Neutrophil (primary cell): ENCODE results near the gene GRIK2.

ENCODE experiments used
- H3K27ac ChIP-seq: fragments of 200-600 bp; sonication (generic); 2 replicates; pipeline ENCODE4 v1.5.1; 2016; ENCODE audit warnings: mild to moderate bottlenecking, moderate library complexity
- H3K27me3 ChIP-seq: fragments of 200-600 bp; sonication (generic); 2 replicates; pipeline ENCODE4 v1.6.0; 2016; ENCODE audit warnings: mild to moderate bottlenecking
- H3K36me3 ChIP-seq: fragments of 200-600 bp; sonication (generic); 2 replicates; pipeline ENCODE4 v1.5.1; 2017
- H3K4me1 ChIP-seq, 2 experiments: fragments of 200-600 bp in 1 of 2; sonication (generic) in 1 of 2; 1 replicate in 1 of 2; 2 replicates in 1 of 2; pipeline versions ENCODE4 v1.5.1 to v1.6.1; 2013 to 2016; ENCODE audit warnings: low read depth in 1 of 2, low read length in 1 of 2, mild to moderate bottlenecking in 1 of 2, moderate library complexity in 1 of 2; ENCODE audit not compliant: control insufficient read depth in 1 of 2, insufficient read depth in 1 of 2
- H3K4me3 ChIP-seq, 2 experiments: fragments of 200-600 bp in 1 of 2; sonication (generic) in 1 of 2; 1 replicate in 1 of 2; 2 replicates in 1 of 2; pipeline ENCODE4 v1.5.1; 2013 to 2016; ENCODE audit warnings: low read depth in 1 of 2, low read length in 1 of 2, mild to moderate bottlenecking in 1 of 2, moderate library complexity in 1 of 2
- H3K9me3 ChIP-seq: fragments of 200-600 bp; sonication (generic); 2 replicates; pipeline ENCODE4 v1.5.1; 2016
- TF ChIP-seq, protein P1 (sequence below): fragments of 200-600 bp; sonication (generic); IDR thresholded peaks from 2 replicates; pipeline ENCODE4 v1.5.1; 2016; ENCODE audit warnings: antibody characterized with exemption

The GRIK2 gene

DNA sequence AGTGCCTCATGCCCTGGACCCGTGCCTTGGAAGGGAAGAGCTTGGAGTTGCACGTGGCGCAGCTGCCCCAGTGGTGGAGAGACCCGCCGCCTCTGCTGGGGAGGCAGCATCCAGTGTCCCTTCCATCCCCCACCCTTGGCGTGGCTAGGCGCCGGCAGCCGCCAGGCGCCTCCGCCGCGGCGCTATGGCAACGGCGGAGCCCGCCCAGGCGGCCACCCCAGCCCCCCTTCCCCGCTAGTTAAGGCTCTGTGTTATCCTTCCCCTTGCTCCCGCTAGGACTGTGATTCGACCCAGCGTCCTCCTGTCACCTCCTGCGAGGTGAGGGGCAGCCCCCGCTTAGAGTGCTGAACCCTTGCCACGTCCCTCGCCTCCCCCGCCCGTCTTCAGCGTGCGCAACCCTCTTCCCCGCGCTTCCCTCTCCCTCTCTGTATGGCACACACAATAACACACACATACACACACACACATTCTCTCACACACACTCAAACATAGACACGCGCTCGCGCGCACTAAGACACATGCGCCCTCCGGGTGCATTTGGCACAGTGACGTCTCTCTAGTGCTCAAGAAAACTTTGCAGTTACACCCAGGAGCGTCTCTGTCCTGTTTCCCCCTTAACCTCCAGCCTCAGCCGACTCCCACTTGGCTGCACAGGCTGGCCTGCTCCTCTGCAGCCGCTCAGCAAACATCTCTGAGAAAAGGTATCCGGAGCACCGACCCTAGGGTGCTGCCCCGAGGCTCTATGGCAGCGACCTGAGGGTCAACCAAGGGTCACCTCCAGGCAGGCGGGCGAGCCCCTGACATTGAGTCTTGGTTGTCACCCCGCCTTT is 8.5 kb downstream of the GRIK2 start:
- no peak overlapping the region for H3K4me3 ChIP-seq
- H3K27me3 ChIP-seq = peaks cover 79% of the 10 kb centered on the region

DNA sequence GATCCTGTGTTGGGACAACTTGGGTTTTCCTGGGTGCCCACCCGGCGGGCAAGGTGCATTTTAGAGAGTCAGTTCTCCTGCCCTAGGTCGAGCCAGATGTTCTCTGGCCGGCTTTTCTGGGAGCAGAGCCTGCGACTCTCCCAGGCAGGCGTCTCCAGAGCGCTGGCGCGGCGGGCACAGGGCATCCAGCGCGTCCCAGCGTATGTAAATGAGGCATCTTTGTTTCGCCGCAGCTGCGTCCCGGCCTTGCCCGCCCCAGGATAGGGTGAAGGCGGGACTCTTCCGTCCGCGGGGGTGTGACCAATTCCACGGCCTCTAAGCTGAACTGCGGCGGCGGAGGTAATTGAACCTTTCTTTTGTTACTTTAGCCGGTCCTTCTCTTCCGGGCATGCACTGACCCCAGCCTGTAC is 9.1 kb downstream of the GRIK2 start:
- Histone ChIP-seq H3K27ac (no peak overlapping the region), H3K27me3 (peaks cover 74% of the 10 kb centered on the region), H3K36me3 (no peaks in the 10 kb centered on the region), H3K9me3 (no peaks in the 10 kb centered on the region), H3K4me3 (no peak overlapping the region), H3K4me1 (no peaks in the 10 kb centered on the region)
- TF ChIP-seq, protein P1, sequence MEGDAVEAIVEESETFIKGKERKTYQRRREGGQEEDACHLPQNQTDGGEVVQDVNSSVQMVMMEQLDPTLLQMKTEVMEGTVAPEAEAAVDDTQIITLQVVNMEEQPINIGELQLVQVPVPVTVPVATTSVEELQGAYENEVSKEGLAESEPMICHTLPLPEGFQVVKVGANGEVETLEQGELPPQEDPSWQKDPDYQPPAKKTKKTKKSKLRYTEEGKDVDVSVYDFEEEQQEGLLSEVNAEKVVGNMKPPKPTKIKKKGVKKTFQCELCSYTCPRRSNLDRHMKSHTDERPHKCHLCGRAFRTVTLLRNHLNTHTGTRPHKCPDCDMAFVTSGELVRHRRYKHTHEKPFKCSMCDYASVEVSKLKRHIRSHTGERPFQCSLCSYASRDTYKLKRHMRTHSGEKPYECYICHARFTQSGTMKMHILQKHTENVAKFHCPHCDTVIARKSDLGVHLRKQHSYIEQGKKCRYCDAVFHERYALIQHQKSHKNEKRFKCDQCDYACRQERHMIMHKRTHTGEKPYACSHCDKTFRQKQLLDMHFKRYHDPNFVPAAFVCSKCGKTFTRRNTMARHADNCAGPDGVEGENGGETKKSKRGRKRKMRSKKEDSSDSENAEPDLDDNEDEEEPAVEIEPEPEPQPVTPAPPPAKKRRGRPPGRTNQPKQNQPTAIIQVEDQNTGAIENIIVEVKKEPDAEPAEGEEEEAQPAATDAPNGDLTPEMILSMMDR = no peak

More for the DNA sequence above, 8.5 kb downstream of the GRIK2 start:
- H3K27ac ChIP-seq = no peak overlapping the region
- no peaks in the 10 kb centered on the region for H3K4me1 ChIP-seq
- H3K36me3 ChIP-seq = no peaks in the 10 kb centered on the region
- no peaks in the 10 kb centered on the region for H3K9me3 ChIP-seq
- TF ChIP-seq, protein P1 = no peak

DNA sequence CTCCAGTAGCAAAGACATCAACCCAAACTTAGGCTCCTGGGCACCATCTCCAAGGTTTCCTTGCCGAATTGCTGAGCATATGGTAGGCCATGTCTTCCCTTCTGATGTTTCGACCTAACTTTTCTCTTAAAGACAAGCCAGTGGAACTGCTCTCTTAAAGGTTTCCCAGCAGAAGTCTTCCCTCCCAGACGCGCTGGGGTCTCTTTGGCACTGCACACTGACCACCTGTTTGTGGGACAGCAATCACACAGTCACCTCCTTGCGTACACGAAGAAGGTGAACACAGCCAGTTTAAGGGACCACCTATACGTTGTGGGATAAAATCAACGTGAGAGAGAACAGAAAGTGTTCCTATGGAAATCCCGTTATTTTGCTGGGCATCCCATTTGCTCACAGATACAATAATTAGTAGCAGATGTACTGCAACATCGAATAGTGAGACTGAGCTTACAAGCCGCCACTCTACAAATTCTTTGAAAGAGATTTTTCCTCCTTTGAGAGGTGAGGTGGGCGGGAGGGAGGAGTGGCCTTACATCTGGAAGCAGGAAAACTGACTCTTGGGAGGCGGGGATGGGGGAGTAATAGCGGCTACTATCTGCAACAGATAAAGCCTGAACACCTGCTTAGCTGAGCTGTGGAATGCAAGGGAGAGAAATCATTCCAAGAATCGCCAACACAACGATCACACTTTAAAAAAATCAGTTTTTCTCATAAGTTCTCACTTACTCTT is 9.9 kb downstream of the GRIK2 start:
- Histone ChIP-seq H3K36me3 (no peaks in the 10 kb centered on the region), H3K4me1 (no peaks in the 10 kb centered on the region), H3K27ac (no peak overlapping the region), H3K27me3 (peaks cover 69% of the 10 kb centered on the region), H3K9me3 (no peaks in the 10 kb centered on the region), H3K4me3 (no peak overlapping the region)
- TF ChIP-seq, protein P1 = no peak

DNA sequence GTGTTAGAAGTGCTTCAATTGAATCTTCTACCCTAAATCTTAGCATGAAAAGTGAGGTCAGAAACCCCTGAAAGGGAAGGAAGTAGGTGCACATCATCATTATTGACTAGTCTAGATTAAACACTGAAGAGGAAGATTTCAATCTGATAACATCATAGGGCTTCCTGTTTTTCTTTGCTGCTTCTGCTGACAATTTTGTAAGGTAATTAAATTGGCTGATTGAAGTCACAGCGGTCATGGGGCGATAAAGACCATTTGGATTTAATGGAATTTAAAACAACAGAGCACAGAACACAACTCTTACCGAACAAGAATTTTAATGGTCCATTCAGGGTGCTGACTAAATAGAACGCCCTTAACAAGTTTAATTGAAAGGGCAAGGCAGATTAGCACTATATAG is 11.3 kb downstream of the GRIK2 start:
- Histone ChIP-seq H3K36me3 (no peaks in the 10 kb centered on the region), H3K9me3 (no peaks in the 10 kb centered on the region), H3K4me3 (no peak overlapping the region), H3K27me3 (peaks cover 55% of the 10 kb centered on the region), H3K27ac (no peak overlapping the region), H3K4me1 (no peaks in the 10 kb centered on the region)
- TF ChIP-seq, protein P1 = no peak

DNA sequence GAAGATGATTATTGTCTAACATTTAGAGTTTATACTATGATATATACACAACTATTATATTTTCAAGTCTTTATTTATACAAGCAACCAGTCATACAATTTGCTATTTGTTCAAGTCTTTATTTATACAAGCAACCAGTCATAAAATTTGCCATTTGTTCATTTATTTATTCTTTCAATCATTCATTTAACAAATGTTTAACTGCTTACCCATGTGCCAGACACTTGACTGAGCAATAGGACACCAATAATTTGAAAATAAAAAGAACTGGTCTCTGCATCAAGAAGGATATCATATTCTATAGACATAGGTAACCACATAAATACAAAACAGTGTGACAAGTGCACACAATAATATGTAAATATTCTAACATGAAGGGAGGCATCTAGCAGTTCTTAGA is 20.3 kb downstream of the GRIK2 start:
- Histone ChIP-seq H3K4me3 (no peak overlapping the region), H3K27me3 (no peaks in the 10 kb centered on the region)

More for the DNA sequence above, 20.3 kb downstream of the GRIK2 start:
- H3K27ac ChIP-seq = no peak overlapping the region
- H3K36me3 ChIP-seq = no peaks in the 10 kb centered on the region
- TF ChIP-seq, protein P1 = no peak
- no peaks in the 10 kb centered on the region for H3K4me1 ChIP-seq
- H3K9me3 ChIP-seq = no peaks in the 10 kb centered on the region
